PC-3 (cell line): ENCODE data around the gene ACYP2. TPM values are rescaled to one million over a fixed set of nuclear protein-coding genes. Genes with fewer than 3 reads are reported as not detected.

ENCODE experiments used
- ATAC-seq: fragments of 200-7000 bp; cut with Tn5 transposase; 2 replicates; pipeline ENCODE4 v1.9.1; 2020; ENCODE audit warnings: mild to moderate bottlenecking, moderate library complexity
- BruUV-seq: library from RNA; stranded (reverse); fragments of 400-500 nt; replicated peaks from 2 replicates; lab custom pipeline; 2021; lab: Mats Ljungman, UMichigan
- CTCF ChIA-PET: fragments of 300-600 bp; sonication (Branson Sonifier 250); formaldehyde crosslinking; loops from one replicate; lab custom pipeline; 2022; ENCODE audit warnings: antibody characterized with exemption; lab: Charles Lee
- POLR2A ChIA-PET: fragments of 300-600 bp; sonication (Branson Sonifier 250); formaldehyde crosslinking; loops from one replicate; lab custom pipeline; 2022; ENCODE audit warnings: antibody characterized with exemption; ENCODE audit not compliant: unreplicated experiment; lab: Charles Lee
- DNase-seq: peaks from one replicate; pipeline ENCODE4 v3.0.0-alpha.2; 2015
- H2AFZ ChIP-seq: fragments of 300-600 bp; sonication (generic); 2 replicates; pipeline ENCODE4 v1.6.0; 2016; ENCODE audit warnings: antibody characterized with exemption, low read length
- H3F3A ChIP-seq: fragments of 300-600 bp; sonication (generic); one replicate; pipeline ENCODE4 v1.6.0; 2017; ENCODE audit warnings: antibody characterized with exemption, low read length, control low read depth, mild to moderate bottlenecking; ENCODE audit not compliant: unreplicated experiment
- H3K27ac ChIP-seq: fragments of 300-600 bp; sonication (generic); 2 replicates; pipeline ENCODE4 v1.5.1; 2016; ENCODE audit warnings: mild to moderate bottlenecking, low read length
- H3K27me3 ChIP-seq: fragments of 300-600 bp; sonication (generic); 2 replicates; pipeline ENCODE4 v1.6.1; 2016; ENCODE audit warnings: low read length, mixed read lengths
- H3K36me3 ChIP-seq: fragments of 300-600 bp; sonication (generic); 2 replicates; pipeline ENCODE4 v1.6.1; 2016; ENCODE audit warnings: low read depth, mixed run types, low read length, mixed read lengths
- H3K4me1 ChIP-seq: fragments of 300-600 bp; sonication (generic); 2 replicates; pipeline ENCODE4 v1.5.1; 2016; ENCODE audit warnings: low read length; ENCODE audit not compliant: insufficient read depth
- H3K4me2 ChIP-seq: fragments of 300-600 bp; sonication (generic); 2 replicates; pipeline ENCODE4 v1.6.0; 2016; ENCODE audit warnings: low read length
- H3K4me3 ChIP-seq: fragments of 300-600 bp; sonication (generic); 2 replicates; pipeline ENCODE4 v1.5.1; 2016; ENCODE audit warnings: mild to moderate bottlenecking, low read length, mixed read lengths
- H3K79me2 ChIP-seq: fragments of 300-600 bp; sonication (generic); 2 replicates; pipeline ENCODE4 v1.6.1; 2017; ENCODE audit warnings: low read length, mixed read lengths
- H3K9ac ChIP-seq: fragments of 300-600 bp; sonication (generic); 2 replicates; pipeline ENCODE4 v1.6.0; 2016; ENCODE audit warnings: mild to moderate bottlenecking, low read length
- H3K9me2 ChIP-seq: fragments of 300-600 bp; sonication (generic); replicated peaks from 2 replicates; pipeline ENCODE4 v1.6.1; 2016; ENCODE audit warnings: mixed run types, low read length, mixed read lengths
- H3K9me3 ChIP-seq: fragments of 300-600 bp; sonication (generic); 2 replicates; pipeline ENCODE4 v1.6.1; 2016; ENCODE audit warnings: low read length, mixed read lengths
- H4K20me1 ChIP-seq: fragments of 300-600 bp; sonication (generic); 2 replicates; pipeline ENCODE4 v1.6.1; 2016; ENCODE audit warnings: low read length, mixed read lengths
- CTCF ChIP-seq: fragments of 300-600 bp; sonication (generic); conservative IDR thresholded peaks from 2 replicates; pipeline ENCODE4 v1.5.1; 2017; ENCODE audit warnings: antibody characterized with exemption, low read depth, mild to moderate bottlenecking, low read length
- EZH2 ChIP-seq: fragments of 300-600 bp; sonication (generic); IDR thresholded peaks from one replicate; pipeline ENCODE4 v1.6.1; 2017; ENCODE audit warnings: antibody characterized with exemption, mild to moderate bottlenecking, low read length; ENCODE audit not compliant: unreplicated experiment
- EZH2phosphoT487 ChIP-seq: fragments of 300-600 bp; sonication (generic); IDR thresholded peaks from 2 replicates; pipeline ENCODE4 v1.6.1; 2018; ENCODE audit warnings: mild to moderate bottlenecking, antibody characterized with exemption, low read length, borderline replicate concordance
- intact Hi-C: fragments of 100-400 bp; cut with micrococcal nuclease; formaldehyde crosslinking; loops from 2 replicates; pipeline ENCODE4 v1.9.0; 2023
- total RNA-seq: library from RNA; depleted of rRNA; stranded (reverse); fragments of >200 nt; gene quantifications from 2 replicates; pipeline ENCODE4 v1.2.3, GENCODE V29; 2014

ACYP2 gene
- total RNA-seq, 1 experiment from 2014 or later: 8.3 TPM

DNA sequence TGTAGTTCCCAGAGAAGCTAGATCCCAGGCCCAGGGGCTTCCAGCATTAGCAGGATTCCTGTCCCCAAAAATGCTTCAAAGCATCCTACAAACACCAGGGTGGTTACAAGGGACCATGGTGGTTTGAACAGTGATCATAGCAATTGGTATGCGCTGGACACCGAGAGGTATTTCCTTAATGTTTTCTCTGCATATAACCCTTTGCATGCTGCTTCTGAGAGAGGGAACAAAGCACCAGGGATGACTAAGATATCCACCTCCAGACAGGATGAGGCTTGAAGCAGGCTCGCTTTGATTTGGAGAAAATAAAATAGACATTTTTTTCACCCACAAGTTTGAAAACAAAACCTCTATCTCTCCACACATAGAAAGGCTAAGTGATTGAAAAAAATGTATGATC lies 191.1 kb downstream of the ACYP2 start:
- intact Hi-C loops: no loop called here
- Histone ChIP-seq H3K9ac (no peak overlapping the region), H3K4me1 (no peaks in the 10 kb centered on the region), H3K27me3 (no peaks in the 10 kb centered on the region), H4K20me1 (no peaks in the 10 kb centered on the region), H3K9me3 (no peaks in the 10 kb centered on the region), H3K9me2 (no peaks in the 10 kb centered on the region), H3K4me2 (no peak overlapping the region), H3K4me3 (no peak overlapping the region), H3K27ac (no peak overlapping the region), H3K79me2 (no peaks in the 10 kb centered on the region), H3K36me3 (no peaks in the 10 kb centered on the region), H3F3A (no peaks in the 10 kb centered on the region), H2AFZ (no peak overlapping the region)
- DNase-seq: no peak
- ATAC-seq: no peak
- POLR2A ChIA-PET: no interaction called here
- TF ChIP-seq EZH2phosphoT487: no peak
- TF ChIP-seq EZH2: no peak
- no peak for TF ChIP-seq CTCF
- CTCF ChIA-PET: no interaction called here
- no TSS peak for BruUV-seq

DNA sequence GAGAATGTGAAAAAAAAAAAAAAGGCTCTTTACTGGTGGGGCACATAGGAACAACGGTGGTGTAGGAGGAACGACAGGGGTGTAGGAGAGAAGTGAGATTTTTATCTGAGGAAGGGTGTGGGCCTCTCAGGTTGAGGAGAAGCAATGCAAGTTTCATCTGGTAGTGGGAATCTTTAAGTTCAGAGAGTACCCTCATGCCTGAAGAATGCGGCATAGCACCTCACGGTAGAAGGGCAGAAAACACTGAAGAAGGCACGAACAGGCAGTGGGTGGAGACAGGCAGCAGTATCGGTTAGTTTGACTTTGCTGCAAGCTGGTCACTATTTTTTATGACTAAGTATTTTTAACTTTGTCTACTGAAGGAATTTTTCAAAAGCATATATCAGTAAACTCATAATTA lies 192.8 kb downstream of the ACYP2 start:
- Histone ChIP-seq H3K4me1 (no peaks in the 10 kb centered on the region), H3K27ac (no peak overlapping the region), H3F3A (no peaks in the 10 kb centered on the region), H3K36me3 (no peaks in the 10 kb centered on the region), H3K9me3 (no peaks in the 10 kb centered on the region), H3K4me3 (no peak overlapping the region), H4K20me1 (no peaks in the 10 kb centered on the region), H3K4me2 (no peak overlapping the region), H3K79me2 (no peaks in the 10 kb centered on the region), H2AFZ (no peak overlapping the region), H3K9ac (no peak overlapping the region), H3K9me2 (no peaks in the 10 kb centered on the region), H3K27me3 (no peaks in the 10 kb centered on the region)
- ChIA-PET POLR2A (no interaction called here), CTCF (no interaction called here)
- intact Hi-C loops: no loop called here
- BruUV-seq: no TSS peak
- DNase-seq: no peak
- no peak for ATAC-seq
- TF ChIP-seq CTCF (no peak), EZH2phosphoT487 (no peak), EZH2 (no peak)

DNA sequence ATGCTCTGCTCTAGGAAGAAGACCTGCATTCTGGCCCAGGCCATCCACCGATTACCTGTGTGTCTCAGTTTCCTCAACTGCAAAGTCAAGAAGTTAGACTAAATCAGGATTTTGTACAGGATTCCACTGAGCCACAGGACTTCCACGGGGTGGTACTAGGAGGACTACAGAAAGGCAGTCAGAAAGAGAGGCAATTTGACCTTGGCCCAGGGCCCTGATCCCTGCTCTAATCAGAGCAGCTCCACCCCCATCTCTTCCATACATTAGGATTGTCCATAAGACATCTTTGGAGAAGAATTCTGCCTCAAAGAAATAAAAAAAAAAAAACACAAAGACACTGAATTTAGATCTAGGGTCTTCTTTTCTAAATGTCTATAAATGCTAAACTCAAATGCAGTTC lies 193.4 kb downstream of the ACYP2 start:
- intact Hi-C loops: no loop called here
- no peak overlapping the region for H3K27ac ChIP-seq
- no peak for DNase-seq
- no peaks in the 10 kb centered on the region for H4K20me1 ChIP-seq
- POLR2A ChIA-PET: no interaction called here
- TF ChIP-seq CTCF: no peak
- TF ChIP-seq EZH2: no peak
- no peaks in the 10 kb centered on the region for H3K27me3 ChIP-seq
- BruUV-seq: no TSS peak
- H3K79me2 ChIP-seq: no peaks in the 10 kb centered on the region
- no peak overlapping the region for H3K4me3 ChIP-seq
- H3K36me3 ChIP-seq: no peaks in the 10 kb centered on the region
- no peaks in the 10 kb centered on the region for H3K9me3 ChIP-seq
- no peaks in the 10 kb centered on the region for H3K4me1 ChIP-seq
- H3F3A ChIP-seq: no peaks in the 10 kb centered on the region
- no peak overlapping the region for H2AFZ ChIP-seq
- H3K9ac ChIP-seq: no peak overlapping the region
- no peak for ATAC-seq
- H3K9me2 ChIP-seq: no peaks in the 10 kb centered on the region
- no peak overlapping the region for H3K4me2 ChIP-seq
- CTCF ChIA-PET: no interaction called here
